Esophagus (tissue), 2 donors: Measurements from ENCODE around the gene MAML2. TPM values are rescaled to one million over a fixed set of nuclear protein-coding genes. Genes with fewer than 3 reads are reported as not detected.

ENCODE experiments used
- H3K27ac ChIP-seq, 2 donors: one replicate each; pipeline ENCODE4 v1.5.1; 2013; ENCODE audit warnings: low read depth in 2 of 2, mild to moderate bottlenecking in 2 of 2, inconsistent platforms in 1 of 2, low read length in 1 of 2, moderate library complexity in 1 of 2
- H3K27me3 ChIP-seq, 2 donors: one replicate each; pipeline ENCODE4 v1.6.1; 2013; ENCODE audit warnings: low read length in 2 of 2, control low read depth in 1 of 2, mild to moderate bottlenecking in 1 of 2; ENCODE audit not compliant: insufficient read depth in 2 of 2, control insufficient read depth in 1 of 2
- H3K36me3 ChIP-seq, 2 donors: one replicate each; pipeline ENCODE4 v1.6.1; 2013; ENCODE audit warnings: low read length in 1 of 2; ENCODE audit not compliant: control insufficient read depth in 2 of 2, insufficient read depth in 2 of 2
- H3K4me1 ChIP-seq, 2 donors: one replicate each; pipeline ENCODE4 v1.6.1; 2013; ENCODE audit warnings: low read length in 1 of 2; ENCODE audit not compliant: control insufficient read depth in 2 of 2, insufficient read depth in 2 of 2
- H3K4me3 ChIP-seq, 2 donors: one replicate each; pipeline ENCODE4 v1.5.1; 2013; ENCODE audit warnings: low read length in 2 of 2, mild to moderate bottlenecking in 2 of 2, low read depth in 1 of 2, moderate library complexity in 1 of 2
- H3K9me3 ChIP-seq, 2 donors: one replicate each; pipeline ENCODE4 v1.6.1; 2013; ENCODE audit warnings: mild to moderate bottlenecking in 2 of 2, low read depth in 1 of 2, low read length in 1 of 2, moderate library complexity in 1 of 2; ENCODE audit not compliant: control insufficient read depth in 2 of 2, insufficient read depth in 1 of 2
- WGBS, 2 donors: extraction: QIAGEN DNeasy Blood & Tissue Kit; methylation state at CpG; one replicate each; pipeline ENCODE4 v1.1.7; 2013; 5-methylcytosine and 5-hydroxymethylcytosine counted together
- polyA plus RNA-seq, 2 donors: library from polyadenylated mRNA; stranded (reverse); fragments of 200-250 nt; gene quantifications; one replicate each; pipeline ENCODE4 v1.2.3, GENCODE V29; 2013
- donor health status: healthy with polysubstance abuse.
- donor health status: Bipolar disorder and iron deficiency.

MAML2 gene
- polyA plus RNA-seq, 2 donors: 1.9 to 2.0 TPM

DNA sequence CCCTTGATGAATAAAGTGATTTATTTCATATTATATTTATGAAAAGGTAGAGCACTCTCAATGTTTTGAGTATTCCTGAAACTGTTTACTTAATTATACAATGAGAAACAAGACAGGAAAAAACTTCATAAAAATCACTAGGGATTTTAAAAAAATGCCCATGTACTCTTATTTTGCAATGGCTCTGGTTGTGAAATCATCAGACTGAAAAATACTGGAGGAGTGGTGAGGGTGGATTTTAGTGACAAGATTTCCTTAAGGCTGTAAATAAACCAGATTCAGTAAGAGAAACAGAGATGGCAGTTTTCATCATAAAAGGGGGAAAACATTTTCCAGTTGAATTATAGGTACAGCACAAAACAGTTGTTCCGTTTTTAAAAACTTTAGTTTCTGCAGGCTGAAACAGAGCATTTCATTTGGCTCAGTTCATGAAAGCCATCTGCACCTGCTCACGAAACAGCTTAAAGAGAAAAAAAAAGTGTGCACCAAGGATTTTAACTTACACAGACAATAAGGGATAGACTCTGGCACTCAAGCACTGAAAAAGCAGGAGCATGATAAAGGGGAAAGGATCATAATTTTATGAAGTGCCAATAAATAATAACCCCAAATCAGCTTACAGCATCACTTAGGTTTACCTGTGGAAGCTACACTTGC lies 100.7 kb downstream of the MAML2 start:
- no peaks in the 10 kb centered on the region for H3K27me3 ChIP-seq
- no peaks in the 10 kb centered on the region for H3K36me3 ChIP-seq
- H3K9me3 ChIP-seq: no peaks in the 10 kb centered on the region
- no peak overlapping the region for H3K4me3 ChIP-seq
- H3K27ac ChIP-seq: peak overlapping the region in 1 of 2 donors; percentile 78
- WGBS, 2 donors: 37 to 55% methylated on average over 2 of the region's 2 CpGs
- no peaks in the 10 kb centered on the region for H3K4me1 ChIP-seq

DNA sequence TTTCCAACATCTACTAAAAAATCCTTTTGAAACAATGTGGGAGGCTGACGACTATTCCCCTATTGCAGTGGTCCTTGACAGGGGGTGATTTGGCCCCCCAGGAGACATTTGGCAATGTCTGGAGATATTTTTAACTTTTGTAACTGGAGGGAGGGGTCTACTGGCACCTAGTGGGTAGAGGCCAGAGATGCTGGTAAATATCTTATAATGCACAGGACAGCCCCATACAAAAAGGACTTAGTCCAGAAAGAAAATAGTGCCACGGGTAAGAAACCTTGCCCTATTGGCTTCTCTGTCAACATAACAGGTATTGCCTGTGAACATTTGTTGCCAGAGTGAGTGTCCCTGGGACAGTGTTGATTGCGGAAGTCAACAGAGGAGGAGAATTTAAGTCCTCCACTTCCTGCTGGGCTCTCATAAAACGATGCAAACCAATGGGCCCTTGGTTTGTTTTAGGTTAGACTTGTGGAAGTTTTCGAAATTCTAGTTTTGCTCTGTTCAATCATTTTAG lies 101.6 kb downstream of the MAML2 start:
- Histone ChIP-seq H3K36me3 (no peaks in the 10 kb centered on the region), H3K4me3 (no peak overlapping the region), H3K27me3 (no peaks in the 10 kb centered on the region), H3K27ac (no peak overlapping the region), H3K4me1 (no peaks in the 10 kb centered on the region), H3K9me3 (no peaks in the 10 kb centered on the region)
- WGBS, 2 donors: 71 to 76% methylated on average over 5 of the region's 5 CpGs

DNA sequence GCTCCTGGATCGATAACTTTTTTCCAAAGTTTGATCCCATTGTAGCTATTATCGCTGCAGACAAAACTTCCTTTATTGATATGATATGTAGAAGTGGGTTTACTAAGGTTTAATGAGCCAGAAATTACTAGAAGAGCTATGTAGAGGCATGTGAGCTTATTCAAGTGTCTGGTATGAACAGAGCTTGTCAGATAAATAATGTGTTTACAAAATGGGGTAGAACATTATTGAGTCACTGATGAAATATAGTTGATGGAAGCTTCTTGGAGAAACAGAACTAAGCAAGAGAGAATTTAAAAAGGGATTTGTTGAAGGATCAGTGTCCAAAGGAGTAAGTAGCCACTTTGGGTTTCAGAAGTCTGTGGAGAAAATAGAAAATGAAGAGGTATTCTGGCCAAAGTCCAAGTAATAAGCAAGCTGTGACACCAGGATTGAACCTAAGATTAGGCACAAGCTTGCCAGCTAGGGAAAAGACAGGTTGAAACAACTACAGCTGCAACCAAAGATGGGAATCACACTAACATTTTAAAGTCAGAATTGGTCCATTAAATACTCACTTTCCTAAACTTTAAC lies 104.3 kb downstream of the MAML2 start:
- Histone ChIP-seq H3K4me1 (no peaks in the 10 kb centered on the region), H3K27me3 (no peaks in the 10 kb centered on the region), H3K4me3 (no peak overlapping the region), H3K9me3 (no peaks in the 10 kb centered on the region), H3K36me3 (no peaks in the 10 kb centered on the region), H3K27ac (no peak overlapping the region)
- WGBS, 2 donors: 60% methylated on average over 2 of the region's 2 CpGs

- H3K27me3 ChIP-seq: no peaks in the 10 kb centered on the region
- H3K36me3 ChIP-seq: no peaks in the 10 kb centered on the region
- 40% methylated on average over 1 of the region's 1 CpG for WGBS, 2 donors
- H3K4me3 ChIP-seq: no peak overlapping the region
- no peak overlapping the region for H3K27ac ChIP-seq
- no peaks in the 10 kb centered on the region for H3K4me1 ChIP-seq
- H3K9me3 ChIP-seq: no peaks in the 10 kb centered on the region
These were observed 105.2 kb downstream of the MAML2 start for GRCh38 chr11:96237766-96238266.

GRCh38 chr11:96235751-96236150 lies 107.2 kb downstream of the MAML2 start:
- H3K36me3 ChIP-seq: no peaks in the 10 kb centered on the region
- H3K27ac ChIP-seq: no peak overlapping the region
- 68 to 76% methylated on average over 4 of the region's 4 CpGs for WGBS, 2 donors
- H3K4me1 ChIP-seq: no peaks in the 10 kb centered on the region
- H3K27me3 ChIP-seq: no peaks in the 10 kb centered on the region
- H3K9me3 ChIP-seq: no peaks in the 10 kb centered on the region
- no peak overlapping the region for H3K4me3 ChIP-seq

GRCh38 chr11:96234866-96235441 lies 108.0 kb downstream of the MAML2 start:
- Histone ChIP-seq H3K27ac (no peak overlapping the region), H3K4me1 (no peaks in the 10 kb centered on the region), H3K36me3 (no peaks in the 10 kb centered on the region), H3K4me3 (no peak overlapping the region), H3K27me3 (no peaks in the 10 kb centered on the region), H3K9me3 (no peaks in the 10 kb centered on the region)
- 72 to 78% methylated on average over 1 of the region's 1 CpG for WGBS, 2 donors

DNA sequence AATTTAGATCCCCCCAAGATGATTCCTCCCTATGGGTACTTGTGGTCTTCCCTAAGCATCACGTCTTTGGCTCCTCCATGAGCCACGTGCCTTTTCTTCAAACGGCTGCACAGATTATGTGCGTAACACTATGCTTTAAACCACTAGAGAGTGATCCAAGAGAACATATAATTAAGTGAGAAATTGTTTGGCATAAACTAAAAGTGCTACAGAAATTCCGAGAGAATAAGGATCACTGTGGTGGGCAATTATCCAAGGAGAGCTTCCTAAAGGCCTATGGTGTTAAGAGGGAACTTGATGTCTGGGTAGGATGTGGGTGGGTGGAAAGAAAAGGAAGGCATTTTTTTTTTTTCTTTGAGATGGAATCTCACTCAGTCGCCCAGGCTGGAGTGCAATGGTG lies 110.9 kb downstream of the MAML2 start:
- no peaks in the 10 kb centered on the region for H3K36me3 ChIP-seq
- H3K4me1 ChIP-seq: peaks cover 0 to 6% of the 10 kb centered on the region in 2 donors
- H3K27me3 ChIP-seq: no peaks in the 10 kb centered on the region
- no peak overlapping the region for H3K4me3 ChIP-seq
- 79 to 83% methylated on average over 6 of the region's 6 CpGs for WGBS, 2 donors
- H3K9me3 ChIP-seq: no peaks in the 10 kb centered on the region
- H3K27ac ChIP-seq: no peak overlapping the region

GRCh38 chr11:96230686-96231085 lies 112.3 kb downstream of the MAML2 start:
- H3K4me1 ChIP-seq: peaks cover 0 to 6% of the 10 kb centered on the region in 2 donors
- H3K27ac ChIP-seq: no peak overlapping the region
- no peaks in the 10 kb centered on the region for H3K27me3 ChIP-seq
- H3K9me3 ChIP-seq: no peaks in the 10 kb centered on the region
- 75 to 87% methylated on average over 5 of the region's 5 CpGs for WGBS, 2 donors
- H3K36me3 ChIP-seq: no peaks in the 10 kb centered on the region
- H3K4me3 ChIP-seq: no peak overlapping the region

- Histone ChIP-seq H3K27me3 (peaks cover 0 to 2% of the 10 kb centered on the region in 2 donors), H3K9me3 (no peaks in the 10 kb centered on the region), H3K27ac (no peak overlapping the region), H3K36me3 (no peaks in the 10 kb centered on the region), H3K4me1 (peaks cover 0 to 6% of the 10 kb centered on the region in 2 donors), H3K4me3 (no peak overlapping the region)
- WGBS, 2 donors: 76 to 87% methylated on average over 2 of the region's 2 CpGs
These were observed 113.5 kb downstream of the MAML2 start for GRCh38 chr11:96229354-96229977.
